ENCODE data around the gene MET.

GRCh38 chr7:116828281-116828680 lies 156.3 kb downstream of the MET start:
- TF ChIP-seq CTCF (IDR thresholded peaks at IDR 0.05) (no peak), POLR2A (IDR thresholded peaks at IDR 0.05) (no peak)
